LNCAP (cell line): ENCODE data around the gene BAG5.
A peak's percentile ranks its signal among the peaks of the same experiment; 100 is the strongest.

Experiments
- CTCF ChIP-seq: fragments of 450-650 bp; IDR thresholded peaks from 2 replicates; pipeline ENCODE4 v1.5.1; 2017; ENCODE audit warnings: mild to moderate bottlenecking

Gene BAG5

GRCh38 chr14:103520269-103520656 is 42.2 kb downstream of the BAG5 start:
- TF ChIP-seq CTCF = no peak

- TF ChIP-seq CTCF = no peak
These were observed 42.6 kb downstream of the BAG5 start for GRCh38 chr14:103519837-103520212.

GRCh38 chr14:103519043-103519836 is 43.2 kb downstream of the BAG5 start:
- no peak for TF ChIP-seq CTCF

- peak; percentile 97 for TF ChIP-seq CTCF
These were observed 43.9 kb downstream of the BAG5 start for GRCh38 chr14:103518422-103519042.

- TF ChIP-seq CTCF = no peak
These were observed 44.6 kb downstream of the BAG5 start for GRCh38 chr14:103517721-103518421.

- TF ChIP-seq CTCF = no peak
These were observed 45.3 kb downstream of the BAG5 start for GRCh38 chr14:103517174-103517566.

- no peak for TF ChIP-seq CTCF
These were observed 45.9 kb downstream of the BAG5 start for GRCh38 chr14:103516426-103517173.
